ENCODE results near the gene FOXL1. TPM values are rescaled to one million over a fixed set of nuclear protein-coding genes. Genes with fewer than 3 reads are reported as not detected.

FOXL1 gene
- total RNA-seq: 1 to 10 TPM in 2 of 4 donors, under 1 TPM in 2; 0.45 to 1.9 (median 1.1) TPM

DNA sequence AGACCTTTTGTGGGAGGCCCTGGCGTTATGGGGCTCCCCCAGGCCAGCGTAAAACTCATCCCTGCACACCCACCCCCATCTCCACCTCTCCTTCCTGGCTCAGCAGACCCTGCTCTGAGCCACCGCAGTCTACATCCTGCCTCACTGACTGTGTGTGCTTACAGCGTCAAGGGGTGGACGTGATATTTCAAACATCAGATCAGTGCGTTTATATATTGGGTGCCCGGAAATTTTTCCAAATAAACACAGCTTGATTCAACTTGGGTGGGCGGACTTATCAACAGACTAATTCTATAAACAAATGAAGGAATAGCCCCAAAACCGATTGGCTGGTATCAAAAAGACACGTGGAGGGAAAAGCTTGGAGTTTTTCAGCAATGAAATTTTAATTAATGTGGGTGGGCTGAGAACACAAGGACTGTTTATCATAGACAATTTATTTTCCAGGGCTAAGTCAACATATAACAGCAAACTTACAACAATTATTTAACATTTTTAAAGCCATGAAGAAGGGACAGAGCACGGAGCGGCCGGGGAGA is at the start of gene FOXL1:
TSS of gene FOXL1 (plus strand) at position 489 of the 539 bp plus-strand sequence. CDS start 175 bp downstream, outside the sequence.
- Histone ChIP-seq H3K9me3 (no peaks in the 10 kb centered on the region), H3K36me3 (no peaks in the 10 kb centered on the region), H3K27ac (peak within 1 kb of the TSS in 1 of 3 donors; percentile 36), H3K4me3 (replicated peaks in 1 of 3) (no peak within 1 kb of the TSS), H3K27me3 (peaks cover 3% of the 10 kb centered on the region), H3K4me1 (peaks cover 0 to 4% of the 10 kb centered on the region in 2 donors)
- intact Hi-C loops (cut with DNase I): no loop called here
- TF ChIP-seq CTCF (IDR thresholded peaks at IDR 0.05) (no peak), POLR2A (IDR thresholded peaks at IDR 0.05) (no peak)
- DNase-seq: no peak
- 23 to 42% methylated on average over 13 of the region's 13 CpGs for WGBS, 2 donors

GRCh38 chr16:86529160-86529559 is 49.2 kb upstream of the FOXL1 start:
- H3K4me3 ChIP-seq (replicated peaks in 1 of 3): no peak overlapping the region
- TF ChIP-seq CTCF (IDR thresholded peaks at IDR 0.05) (no peak), POLR2A (IDR thresholded peaks at IDR 0.05) (no peak)
- no peak overlapping the region for H3K27ac ChIP-seq
- no peaks in the 10 kb centered on the region for H3K27me3 ChIP-seq
- DNase-seq: no peak
- H3K9me3 ChIP-seq: no peaks in the 10 kb centered on the region
- no peaks in the 10 kb centered on the region for H3K4me1 ChIP-seq
- intact Hi-C loops (cut with DNase I): no loop called here
- peaks cover 0 to 6% of the 10 kb centered on the region in 2 donors for H3K36me3 ChIP-seq
- WGBS, 2 donors: 86 to 95% methylated on average over 8 of the region's 8 CpGs

GRCh38 chr16:86530251-86531190 is 47.8 kb upstream of the FOXL1 start:
- Histone ChIP-seq H3K27me3 (no peaks in the 10 kb centered on the region), H3K36me3 (peaks cover 0 to 6% of the 10 kb centered on the region in 2 donors), H3K9me3 (no peaks in the 10 kb centered on the region), H3K4me1 (no peaks in the 10 kb centered on the region), H3K4me3 (replicated peaks in 1 of 3) (no peak overlapping the region), H3K27ac (no peak overlapping the region)
- TF ChIP-seq CTCF (IDR thresholded peaks at IDR 0.05) (no peak), POLR2A (IDR thresholded peaks at IDR 0.05) (no peak)
- peak in 1 of 2 donors; percentile 17 for DNase-seq
- WGBS, 2 donors: 75% methylated on average over 31 of the region's 31 CpGs
- intact Hi-C loops (cut with DNase I): no loop called here

GRCh38 chr16:86531191-86531545 is 47.2 kb upstream of the FOXL1 start:
- H3K9me3 ChIP-seq: no peaks in the 10 kb centered on the region
- intact Hi-C loops (cut with DNase I): no loop called here
- H3K4me1 ChIP-seq: no peaks in the 10 kb centered on the region
- 70% methylated on average over 7 of the region's 7 CpGs for WGBS, 2 donors
- no peak for DNase-seq
- H3K4me3 ChIP-seq (replicated peaks in 1 of 3): no peak overlapping the region
- no peak overlapping the region for H3K27ac ChIP-seq
- H3K36me3 ChIP-seq: peaks cover 0 to 6% of the 10 kb centered on the region in 2 donors
- TF ChIP-seq CTCF (IDR thresholded peaks at IDR 0.05) (no peak), POLR2A (IDR thresholded peaks at IDR 0.05) (no peak)
- no peaks in the 10 kb centered on the region for H3K27me3 ChIP-seq
